Ishikawa (cell line): ENCODE data around the gene HRAS.
A peak's percentile ranks its signal among the peaks of the same experiment; 100 is the strongest.

Experiments
- CEBPB ChIP-seq: IDR thresholded peaks from 2 replicates; pipeline ENCODE4 v1.6.1; 2012
- CREB1 ChIP-seq: IDR thresholded peaks from 2 replicates; pipeline ENCODE4 v1.6.1; 2012; ENCODE audit warnings: low read depth
- EGR1 ChIP-seq: IDR thresholded peaks from 2 replicates; pipeline ENCODE4 v1.6.1; 2012
- EP300 ChIP-seq: IDR thresholded peaks from 2 replicates; pipeline ENCODE4 v1.6.1; 2012; ENCODE audit warnings: borderline replicate concordance
- FOXM1 ChIP-seq: IDR thresholded peaks from 2 replicates; pipeline ENCODE4 v1.6.1; 2012; ENCODE audit warnings: low read depth, borderline replicate concordance
- NFIC ChIP-seq: IDR thresholded peaks from 2 replicates; pipeline ENCODE4 v1.6.1; 2012
- RAD21 ChIP-seq: IDR thresholded peaks from 2 replicates; pipeline ENCODE4 v1.6.1; 2012; ENCODE audit warnings: low read depth
- TAF1 ChIP-seq: IDR thresholded peaks from 2 replicates; pipeline ENCODE4 v1.6.1; 2012; ENCODE audit warnings: low read depth, mild to moderate bottlenecking
- TCF12 ChIP-seq: IDR thresholded peaks from 2 replicates; pipeline ENCODE4 v1.6.1; 2012; ENCODE audit warnings: low read depth
- TEAD4 ChIP-seq: IDR thresholded peaks from 2 replicates; pipeline ENCODE4 v1.6.1; 2012
- YY1 ChIP-seq: IDR thresholded peaks from 2 replicates; pipeline ENCODE4 v1.6.1; 2012; ENCODE audit warnings: low read depth
- ZBTB7A ChIP-seq: IDR thresholded peaks from 2 replicates; pipeline ENCODE4 v1.6.1; 2012; ENCODE audit warnings: low read depth
- TF ChIP-seq, protein P1 (sequence below): IDR thresholded peaks from 2 replicates; pipeline ENCODE4 v1.6.1; 2012
- TF ChIP-seq, protein P2 (sequence below): IDR thresholded peaks from 2 replicates; pipeline ENCODE4 v1.6.1; 2012; ENCODE audit warnings: low read depth, mild to moderate bottlenecking
- TF ChIP-seq, protein P3 (sequence below): IDR thresholded peaks from 2 replicates; pipeline ENCODE4 v1.6.1; 2012

The HRAS gene

DNA sequence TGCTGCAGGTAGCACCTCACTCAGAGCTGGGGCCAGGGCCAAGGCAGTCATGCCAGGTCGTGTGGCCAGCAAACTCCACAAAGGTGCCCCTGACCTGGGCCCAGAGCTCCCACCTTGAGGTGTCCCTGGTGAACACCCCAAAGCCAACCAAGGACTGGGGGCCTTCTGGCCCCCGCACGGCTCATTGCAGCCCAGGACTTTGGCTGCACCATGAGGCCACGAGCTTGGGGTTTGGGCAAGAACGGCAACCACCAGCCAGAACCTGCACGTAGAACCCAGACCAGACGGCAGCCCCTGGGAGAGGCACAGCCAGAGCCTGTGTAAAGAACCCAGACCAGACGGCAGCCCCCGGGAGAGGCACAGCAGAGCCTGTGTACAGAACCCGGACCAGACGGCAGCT is 9.8 kb upstream of the HRAS start:
- no peak for TF ChIP-seq TAF1
- TF ChIP-seq TCF12 = no peak
- TF ChIP-seq, protein P1, sequence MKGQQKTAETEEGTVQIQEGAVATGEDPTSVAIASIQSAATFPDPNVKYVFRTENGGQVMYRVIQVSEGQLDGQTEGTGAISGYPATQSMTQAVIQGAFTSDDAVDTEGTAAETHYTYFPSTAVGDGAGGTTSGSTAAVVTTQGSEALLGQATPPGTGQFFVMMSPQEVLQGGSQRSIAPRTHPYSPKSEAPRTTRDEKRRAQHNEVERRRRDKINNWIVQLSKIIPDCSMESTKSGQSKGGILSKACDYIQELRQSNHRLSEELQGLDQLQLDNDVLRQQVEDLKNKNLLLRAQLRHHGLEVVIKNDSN = no peak
- TF ChIP-seq ZBTB7A = no peak
- TF ChIP-seq, protein P2, sequence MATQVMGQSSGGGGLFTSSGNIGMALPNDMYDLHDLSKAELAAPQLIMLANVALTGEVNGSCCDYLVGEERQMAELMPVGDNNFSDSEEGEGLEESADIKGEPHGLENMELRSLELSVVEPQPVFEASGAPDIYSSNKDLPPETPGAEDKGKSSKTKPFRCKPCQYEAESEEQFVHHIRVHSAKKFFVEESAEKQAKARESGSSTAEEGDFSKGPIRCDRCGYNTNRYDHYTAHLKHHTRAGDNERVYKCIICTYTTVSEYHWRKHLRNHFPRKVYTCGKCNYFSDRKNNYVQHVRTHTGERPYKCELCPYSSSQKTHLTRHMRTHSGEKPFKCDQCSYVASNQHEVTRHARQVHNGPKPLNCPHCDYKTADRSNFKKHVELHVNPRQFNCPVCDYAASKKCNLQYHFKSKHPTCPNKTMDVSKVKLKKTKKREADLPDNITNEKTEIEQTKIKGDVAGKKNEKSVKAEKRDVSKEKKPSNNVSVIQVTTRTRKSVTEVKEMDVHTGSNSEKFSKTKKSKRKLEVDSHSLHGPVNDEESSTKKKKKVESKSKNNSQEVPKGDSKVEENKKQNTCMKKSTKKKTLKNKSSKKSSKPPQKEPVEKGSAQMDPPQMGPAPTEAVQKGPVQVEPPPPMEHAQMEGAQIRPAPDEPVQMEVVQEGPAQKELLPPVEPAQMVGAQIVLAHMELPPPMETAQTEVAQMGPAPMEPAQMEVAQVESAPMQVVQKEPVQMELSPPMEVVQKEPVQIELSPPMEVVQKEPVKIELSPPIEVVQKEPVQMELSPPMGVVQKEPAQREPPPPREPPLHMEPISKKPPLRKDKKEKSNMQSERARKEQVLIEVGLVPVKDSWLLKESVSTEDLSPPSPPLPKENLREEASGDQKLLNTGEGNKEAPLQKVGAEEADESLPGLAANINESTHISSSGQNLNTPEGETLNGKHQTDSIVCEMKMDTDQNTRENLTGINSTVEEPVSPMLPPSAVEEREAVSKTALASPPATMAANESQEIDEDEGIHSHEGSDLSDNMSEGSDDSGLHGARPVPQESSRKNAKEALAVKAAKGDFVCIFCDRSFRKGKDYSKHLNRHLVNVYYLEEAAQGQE = no peak
- TF ChIP-seq CEBPB = no peak
- no peak for TF ChIP-seq RAD21
- no peak for TF ChIP-seq CREB1
- no peak for TF ChIP-seq YY1
- no peak for TF ChIP-seq NFIC
- TF ChIP-seq FOXM1 = no peak
- TF ChIP-seq EGR1 = no peak
- TF ChIP-seq TEAD4 = no peak
- TF ChIP-seq, protein P3, sequence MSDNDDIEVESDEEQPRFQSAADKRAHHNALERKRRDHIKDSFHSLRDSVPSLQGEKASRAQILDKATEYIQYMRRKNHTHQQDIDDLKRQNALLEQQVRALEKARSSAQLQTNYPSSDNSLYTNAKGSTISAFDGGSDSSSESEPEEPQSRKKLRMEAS = no peak
- no peak for TF ChIP-seq EP300

DNA sequence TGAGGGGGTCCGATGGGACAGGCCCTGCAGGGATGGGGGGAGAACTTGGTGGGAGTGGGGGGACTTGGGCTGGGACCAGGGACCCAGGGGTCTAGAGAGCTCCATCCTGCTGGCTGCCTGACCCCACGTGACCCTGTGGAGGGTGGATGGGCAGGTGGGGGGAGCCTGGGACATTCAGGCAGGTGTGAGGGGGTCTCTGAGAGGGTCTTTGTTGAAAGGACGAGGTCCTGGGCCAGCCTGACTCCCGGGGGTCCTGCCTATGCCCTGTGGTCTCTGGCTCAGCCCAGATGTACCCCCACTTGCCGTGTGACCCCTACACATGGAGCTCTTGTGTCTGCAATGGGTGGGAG is 9.4 kb upstream of the HRAS start:
- no peak for TF ChIP-seq EP300
- TF ChIP-seq, protein P1 = peak; percentile 73

DNA sequence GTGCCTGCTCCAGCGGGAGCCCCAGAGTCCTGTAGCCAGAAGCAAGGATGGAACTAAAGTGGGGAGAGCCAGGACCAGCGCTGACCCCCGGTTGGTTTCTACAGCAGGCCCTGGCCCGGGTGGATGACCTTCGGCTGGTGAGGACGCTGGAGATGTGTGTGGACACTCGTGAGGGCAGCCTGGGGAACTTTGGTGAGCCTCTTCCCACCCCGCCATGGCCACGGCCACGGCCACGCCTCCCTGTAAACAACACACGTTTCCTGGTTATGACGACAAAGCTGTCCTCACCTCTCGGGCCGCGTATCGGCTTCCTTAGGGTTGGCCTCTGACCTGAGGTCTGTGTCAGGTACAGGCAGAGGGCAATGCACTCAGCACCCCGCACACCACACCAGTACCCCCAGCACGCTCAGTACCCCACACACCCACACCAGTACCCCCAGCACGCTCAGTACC is 6.1 kb upstream of the HRAS start:
- no peak for TF ChIP-seq RAD21

DNA sequence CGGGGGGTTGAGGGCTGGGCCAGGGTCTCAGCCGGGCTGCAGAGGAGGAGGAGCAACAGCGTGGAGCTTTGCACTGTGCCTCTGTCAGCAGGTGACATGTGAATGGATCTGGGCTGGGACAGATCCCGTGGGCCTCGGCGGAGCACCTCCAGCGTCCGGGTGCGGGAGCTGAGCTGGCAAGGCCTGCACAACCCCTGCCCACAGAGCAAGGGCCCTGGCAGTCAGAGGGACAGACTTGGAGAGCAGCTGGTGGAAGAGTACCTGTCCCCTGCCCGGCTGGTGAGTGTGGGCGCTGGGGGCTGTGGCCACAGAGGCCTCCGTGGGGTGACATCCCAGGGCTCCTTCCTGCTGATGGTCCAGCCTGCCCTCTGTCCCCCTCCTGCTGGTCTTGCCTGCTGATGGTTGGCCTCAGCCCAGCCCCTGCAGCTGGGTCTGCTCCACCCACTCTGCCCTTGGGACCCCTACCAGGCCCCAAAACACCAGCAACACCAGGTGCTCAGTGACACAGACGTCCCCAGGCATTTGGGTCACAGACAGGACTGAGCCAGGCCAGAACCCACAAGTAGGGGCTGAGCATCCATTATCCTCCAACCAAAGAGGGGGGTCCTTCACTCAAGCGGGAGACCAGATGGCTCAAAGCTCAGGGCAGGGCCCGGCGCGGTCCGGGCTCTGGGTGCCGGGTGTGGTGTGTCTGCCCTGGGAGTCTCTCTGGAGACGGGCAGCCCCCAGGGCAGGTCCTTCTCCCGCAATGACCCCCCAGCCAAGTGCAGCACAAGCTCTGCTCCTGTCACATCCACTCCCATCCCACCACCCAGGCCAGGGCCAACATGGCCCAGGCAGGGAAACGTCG is 5.4 kb upstream of the HRAS start:
- TF ChIP-seq FOXM1 = no peak
- no peak for TF ChIP-seq ZBTB7A
- TF ChIP-seq, protein P2 = no peak
- no peak for TF ChIP-seq TEAD4
- TF ChIP-seq RAD21 = no peak
- TF ChIP-seq TCF12 = no peak
- no peak for TF ChIP-seq NFIC

DNA sequence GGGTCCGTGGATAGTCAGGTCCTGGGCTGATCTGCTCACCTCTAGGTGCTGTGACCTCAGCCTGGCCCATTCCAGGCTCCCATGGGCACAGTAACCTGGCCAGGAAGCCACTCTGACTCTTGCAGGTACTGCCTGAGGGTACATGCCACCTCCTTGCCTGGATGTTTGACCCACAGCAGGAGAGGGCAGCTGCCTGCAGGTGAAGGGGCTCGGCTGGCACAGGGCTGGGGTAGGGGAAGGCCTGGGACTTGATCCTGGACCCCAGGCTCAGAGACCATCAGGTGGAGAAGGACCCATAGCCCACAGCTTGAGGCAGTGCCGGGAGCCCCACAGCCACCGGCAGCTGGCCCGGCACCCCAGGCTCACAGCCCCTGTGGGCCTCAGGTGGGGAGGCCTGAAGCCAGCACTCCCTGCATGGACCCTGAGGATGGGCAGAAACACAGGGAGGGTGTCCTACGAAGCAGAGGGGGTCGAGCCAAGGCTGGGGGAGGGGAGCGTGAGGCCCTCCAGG is 4.7 kb upstream of the HRAS start:
- TF ChIP-seq, protein P2 = no peak
- TF ChIP-seq NFIC = no peak
- TF ChIP-seq EGR1 = no peak
- no peak for TF ChIP-seq TEAD4
- TF ChIP-seq ZBTB7A = no peak
- TF ChIP-seq CREB1 = no peak
- no peak for TF ChIP-seq RAD21
- TF ChIP-seq YY1 = no peak
- TF ChIP-seq, protein P3 = no peak
- TF ChIP-seq, protein P1 = no peak
- no peak for TF ChIP-seq TCF12
- TF ChIP-seq TAF1 = no peak
- no peak for TF ChIP-seq CEBPB
- no peak for TF ChIP-seq FOXM1
- no peak for TF ChIP-seq EP300
